ENCODE data around the gene SOST.
A peak's percentile ranks its signal among the peaks of the same experiment; 100 is the strongest.

Gene SOST

DNA sequence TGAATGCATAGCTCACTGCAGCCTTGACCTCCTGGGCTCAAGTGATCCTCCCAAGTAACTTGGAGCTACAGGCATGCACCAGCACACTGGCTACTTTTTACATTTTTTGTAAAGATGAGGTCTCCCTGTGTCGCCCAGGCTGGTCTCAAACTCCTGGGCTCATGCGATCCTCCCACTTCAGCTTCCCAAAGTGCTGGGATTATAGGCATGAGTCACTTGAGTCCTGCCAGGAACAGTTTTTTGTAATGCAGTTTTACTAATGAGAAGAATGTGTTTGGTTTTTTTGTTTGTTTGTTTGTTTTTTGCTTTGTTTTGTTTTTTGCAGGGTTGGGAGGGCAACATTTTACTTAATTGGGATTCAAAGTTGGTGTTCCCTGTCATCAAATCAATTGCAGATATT is 22.2 kb downstream of the SOST start:
- Histone ChIP-seq H3K4me2 (ENCODE audit: low read length) (no peak overlapping the region), H3K36me3 (ENCODE audit: insufficient read depth, low read length) (no peaks in the 10 kb centered on the region), H3K27me3 (ENCODE audit: control insufficient read depth, insufficient read depth, low read length) (no peaks in the 10 kb centered on the region), H3K4me1 (ENCODE audit: control insufficient read depth, insufficient read depth, low read length) (peaks cover 52% of the 10 kb centered on the region), H3K4me3 (ENCODE audit: low read length) (no peak overlapping the region), H3K9ac (ENCODE audit: low read depth, low read length) (no peak overlapping the region), H3K9me3 (replicated peaks; ENCODE audit: low read length) (no peaks in the 10 kb centered on the region)

DNA sequence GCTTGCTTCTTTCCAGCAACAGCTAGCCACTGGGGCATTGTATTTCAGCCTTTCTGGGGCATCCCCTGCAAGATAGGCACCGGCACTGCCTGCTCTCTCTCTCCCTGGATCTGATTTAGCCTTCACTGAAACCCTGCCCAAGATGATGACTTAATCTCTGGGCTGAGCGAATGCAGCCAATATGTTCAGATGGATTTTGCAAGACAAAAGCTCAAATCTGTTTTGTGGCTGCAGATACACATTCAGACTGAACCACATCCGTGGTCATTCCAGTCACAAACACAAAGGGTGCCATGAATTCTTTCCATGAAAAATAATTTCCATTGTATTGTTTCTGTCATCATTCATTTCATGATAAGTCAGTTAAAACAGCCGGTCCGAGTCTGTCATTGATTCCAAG is 24.2 kb downstream of the SOST start:
- H3K4me2 ChIP-seq (ENCODE audit: low read length): peak overlapping the region; percentile 37
- H3K9ac ChIP-seq (ENCODE audit: low read depth, low read length): no peak overlapping the region
- peaks cover 33% of the 10 kb centered on the region for H3K4me1 ChIP-seq (ENCODE audit: control insufficient read depth, insufficient read depth, low read length)
- H3K4me3 ChIP-seq (ENCODE audit: low read length): no peak overlapping the region
- H3K27me3 ChIP-seq (ENCODE audit: control insufficient read depth, insufficient read depth, low read length): no peaks in the 10 kb centered on the region
- no peaks in the 10 kb centered on the region for H3K36me3 ChIP-seq (ENCODE audit: insufficient read depth, low read length)
- H3K9me3 ChIP-seq (replicated peaks; ENCODE audit: low read length): no peaks in the 10 kb centered on the region

DNA sequence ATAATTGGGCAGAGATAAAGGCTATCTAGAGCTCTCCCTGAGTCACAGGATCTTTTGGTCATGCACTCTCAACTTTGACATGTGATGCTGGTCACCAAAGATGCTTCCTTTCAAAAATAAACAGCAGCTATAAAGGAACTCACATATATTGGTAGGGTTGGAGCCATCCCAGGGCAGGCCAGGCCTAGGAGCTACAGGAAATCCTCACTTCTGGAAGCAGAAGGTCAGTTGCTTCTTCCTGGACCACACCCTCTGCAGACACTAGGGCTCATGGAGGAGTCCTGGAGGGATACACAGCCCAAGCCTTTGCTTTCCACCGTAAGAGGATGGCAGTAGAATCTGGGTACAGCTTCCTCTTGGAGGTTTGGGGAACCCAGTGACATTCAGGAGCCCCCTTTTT is 24.6 kb downstream of the SOST start:
- H3K36me3 ChIP-seq (ENCODE audit: insufficient read depth, low read length): no peaks in the 10 kb centered on the region
- no peak overlapping the region for H3K9ac ChIP-seq (ENCODE audit: low read depth, low read length)
- no peak overlapping the region for H3K4me3 ChIP-seq (ENCODE audit: low read length)

DNA sequence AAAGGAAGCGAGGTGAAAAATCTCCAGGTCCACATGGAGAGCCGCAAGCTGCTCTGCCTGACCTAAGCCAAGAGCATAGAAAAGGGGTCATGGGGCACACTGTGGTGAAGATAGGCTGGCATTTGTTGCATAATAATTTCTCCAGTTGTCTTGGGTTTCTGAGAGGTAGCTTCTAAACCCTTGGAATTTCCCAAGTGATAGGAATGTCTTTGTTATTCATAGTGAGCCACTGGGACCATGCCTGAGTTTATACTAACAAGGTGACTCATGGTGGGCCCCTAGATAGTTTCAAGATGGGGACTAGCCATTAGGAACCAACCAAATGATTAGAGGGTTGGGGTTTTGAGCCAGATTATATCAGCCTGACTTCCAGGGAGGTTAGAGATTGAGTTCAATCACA is 25.6 kb downstream of the SOST start:
- Histone ChIP-seq H3K9ac (ENCODE audit: low read depth, low read length) (no peak overlapping the region), H3K27me3 (ENCODE audit: control insufficient read depth, insufficient read depth, low read length) (no peaks in the 10 kb centered on the region), H3K9me3 (replicated peaks; ENCODE audit: low read length) (no peaks in the 10 kb centered on the region), H3K4me1 (ENCODE audit: control insufficient read depth, insufficient read depth, low read length) (peaks cover 32% of the 10 kb centered on the region), H3K4me2 (ENCODE audit: low read length) (peak overlapping the region; percentile 23), H3K36me3 (ENCODE audit: insufficient read depth, low read length) (no peaks in the 10 kb centered on the region), H3K4me3 (ENCODE audit: low read length) (no peak overlapping the region)

More for the DNA sequence above, 24.6 kb downstream of the SOST start:
- peak overlapping the region; percentile 37 for H3K4me2 ChIP-seq (ENCODE audit: low read length)
- H3K9me3 ChIP-seq (replicated peaks; ENCODE audit: low read length): no peaks in the 10 kb centered on the region
- H3K4me1 ChIP-seq (ENCODE audit: control insufficient read depth, insufficient read depth, low read length): peaks cover 32% of the 10 kb centered on the region
- H3K27me3 ChIP-seq (ENCODE audit: control insufficient read depth, insufficient read depth, low read length): no peaks in the 10 kb centered on the region

DNA sequence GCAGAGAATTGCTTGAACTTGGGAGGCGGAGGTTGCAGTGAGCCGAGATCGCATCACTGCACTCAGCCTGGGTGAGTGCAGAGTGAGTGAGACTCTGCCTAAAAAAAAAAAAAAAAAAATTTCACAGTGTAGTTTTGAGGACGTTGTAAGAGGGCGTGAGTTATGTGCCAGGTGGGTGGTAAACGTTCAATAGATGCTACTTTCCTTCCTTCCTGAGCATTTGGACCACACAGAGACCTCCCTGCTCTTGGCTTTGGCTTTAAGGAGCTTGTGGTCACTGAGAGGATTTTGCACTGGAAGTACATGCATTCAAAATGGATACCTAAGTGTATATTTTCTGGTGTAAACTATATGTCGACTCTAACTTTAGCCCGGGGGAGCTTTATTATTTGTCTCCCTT is 30.5 kb downstream of the SOST start:
- Histone ChIP-seq H3K9ac (ENCODE audit: low read depth, low read length) (no peak overlapping the region), H3K4me2 (ENCODE audit: low read length) (no peak overlapping the region), H3K9me3 (replicated peaks; ENCODE audit: low read length) (no peaks in the 10 kb centered on the region), H3K4me1 (ENCODE audit: control insufficient read depth, insufficient read depth, low read length) (peaks cover 21% of the 10 kb centered on the region), H3K4me3 (ENCODE audit: low read length) (no peak overlapping the region), H3K27me3 (ENCODE audit: control insufficient read depth, insufficient read depth, low read length) (peaks cover 5% of the 10 kb centered on the region), H3K36me3 (ENCODE audit: insufficient read depth, low read length) (no peaks in the 10 kb centered on the region)

DNA sequence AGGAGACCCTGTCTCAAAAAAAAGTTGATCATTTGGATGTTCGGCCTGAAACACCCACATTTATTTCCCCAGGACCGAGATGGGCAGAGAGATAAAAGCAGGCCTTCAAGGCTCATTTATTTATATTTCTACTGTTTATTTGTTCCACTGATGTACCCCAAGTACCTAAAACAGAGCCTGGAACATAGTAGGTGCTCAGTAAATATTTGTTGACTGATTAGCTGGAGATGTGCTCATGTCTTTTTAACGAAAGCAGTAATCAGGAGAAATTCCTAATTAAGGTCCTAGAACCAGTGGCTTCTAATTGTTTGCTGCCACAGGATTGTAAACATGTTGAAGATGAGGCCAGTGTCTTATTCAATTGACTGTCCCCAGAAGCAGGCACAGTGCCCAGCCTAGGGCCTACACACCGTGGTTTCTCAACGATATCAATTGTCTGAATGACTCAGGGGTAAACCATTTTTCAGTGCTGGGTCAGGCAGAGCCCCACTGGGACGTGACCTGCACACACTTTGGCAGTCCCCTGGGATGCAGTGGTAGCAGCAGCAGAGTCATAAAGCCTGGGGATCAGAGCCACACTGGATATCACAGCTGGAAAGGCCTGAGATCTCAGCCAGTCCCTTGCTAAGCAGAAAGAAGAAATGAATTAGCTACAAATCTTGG is 34.8 kb downstream of the SOST start:
- peaks cover 34% of the 10 kb centered on the region for H3K4me1 ChIP-seq (ENCODE audit: control insufficient read depth, insufficient read depth, low read length)
- H3K9me3 ChIP-seq (replicated peaks; ENCODE audit: low read length): no peaks in the 10 kb centered on the region
- H3K36me3 ChIP-seq (ENCODE audit: insufficient read depth, low read length): no peaks in the 10 kb centered on the region
- peak overlapping the region; percentile 6 for H3K4me2 ChIP-seq (ENCODE audit: low read length)
- no peak overlapping the region for H3K9ac ChIP-seq (ENCODE audit: low read depth, low read length)
- no peak overlapping the region for H3K4me3 ChIP-seq (ENCODE audit: low read length)
- H3K27me3 ChIP-seq (ENCODE audit: control insufficient read depth, insufficient read depth, low read length): peaks cover 5% of the 10 kb centered on the region

DNA sequence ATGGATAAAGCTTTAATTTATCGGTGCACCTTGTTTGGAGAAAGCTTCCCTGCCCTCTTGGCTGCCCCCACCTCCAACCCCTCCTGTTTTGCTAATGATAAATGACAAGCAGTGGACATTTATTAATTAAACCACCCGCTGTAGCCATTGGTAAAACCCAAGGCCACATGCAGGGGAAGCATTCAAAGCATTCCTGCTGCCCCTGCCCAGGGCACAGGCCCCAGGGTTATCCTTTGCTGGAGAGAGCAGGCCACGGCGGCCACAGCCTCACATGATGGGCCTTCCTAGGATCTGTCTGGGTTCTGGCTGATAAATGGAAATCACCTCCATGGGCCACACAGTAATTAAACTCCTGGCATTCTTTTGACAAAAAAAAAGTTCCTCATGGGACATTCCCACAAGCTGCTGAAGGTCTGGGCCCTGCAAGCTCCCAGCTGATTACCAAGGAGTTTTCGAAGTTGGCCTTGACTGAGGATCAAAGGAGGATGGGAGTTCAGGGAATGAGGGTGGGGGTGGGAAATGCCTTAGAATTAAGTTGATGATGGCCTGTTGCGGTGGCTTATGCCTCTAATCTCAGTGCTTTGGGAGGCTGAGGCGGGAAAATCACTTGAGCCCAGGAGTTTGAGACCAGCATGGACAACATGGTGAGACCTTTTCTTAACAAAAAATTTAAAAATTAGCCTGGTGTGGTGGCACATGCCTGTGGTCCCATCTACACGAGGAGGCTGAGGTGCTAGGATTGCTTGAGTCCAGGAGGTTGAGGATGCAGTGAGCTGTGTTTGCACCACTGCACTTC is 35.5 kb downstream of the SOST start:
- H3K4me1 ChIP-seq (ENCODE audit: control insufficient read depth, insufficient read depth, low read length): peaks cover 34% of the 10 kb centered on the region
- no peak overlapping the region for H3K9ac ChIP-seq (ENCODE audit: low read depth, low read length)
- no peaks in the 10 kb centered on the region for H3K36me3 ChIP-seq (ENCODE audit: insufficient read depth, low read length)
- no peak overlapping the region for H3K4me3 ChIP-seq (ENCODE audit: low read length)
- peaks cover 5% of the 10 kb centered on the region for H3K27me3 ChIP-seq (ENCODE audit: control insufficient read depth, insufficient read depth, low read length)
- no peak overlapping the region for H3K4me2 ChIP-seq (ENCODE audit: low read length)
- H3K9me3 ChIP-seq (replicated peaks; ENCODE audit: low read length): no peaks in the 10 kb centered on the region

DNA sequence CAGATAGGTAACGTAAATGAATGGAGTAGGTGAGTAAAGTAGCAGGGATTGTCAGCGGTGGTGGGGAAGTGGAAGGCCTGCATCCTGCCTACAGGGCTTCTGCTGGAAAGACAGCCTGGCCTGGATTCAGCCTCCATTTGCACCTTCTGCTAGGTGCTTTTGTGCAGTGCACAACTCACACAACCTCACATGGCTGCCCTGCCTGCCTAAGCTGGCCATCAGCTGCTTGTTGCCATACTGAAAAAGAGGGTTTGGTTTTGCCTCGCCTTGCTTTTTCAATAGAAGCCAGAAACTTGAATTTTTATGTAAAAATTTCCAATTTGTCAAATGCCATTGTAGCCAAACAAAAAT is 36.3 kb downstream of the SOST start:
- peaks cover 34% of the 10 kb centered on the region for H3K4me1 ChIP-seq (ENCODE audit: control insufficient read depth, insufficient read depth, low read length)
- H3K27me3 ChIP-seq (ENCODE audit: control insufficient read depth, insufficient read depth, low read length): peaks cover 5% of the 10 kb centered on the region
- H3K9me3 ChIP-seq (replicated peaks; ENCODE audit: low read length): no peaks in the 10 kb centered on the region
- H3K4me2 ChIP-seq (ENCODE audit: low read length): no peak overlapping the region
- no peak overlapping the region for H3K4me3 ChIP-seq (ENCODE audit: low read length)
- no peaks in the 10 kb centered on the region for H3K36me3 ChIP-seq (ENCODE audit: insufficient read depth, low read length)
- no peak overlapping the region for H3K9ac ChIP-seq (ENCODE audit: low read depth, low read length)

DNA sequence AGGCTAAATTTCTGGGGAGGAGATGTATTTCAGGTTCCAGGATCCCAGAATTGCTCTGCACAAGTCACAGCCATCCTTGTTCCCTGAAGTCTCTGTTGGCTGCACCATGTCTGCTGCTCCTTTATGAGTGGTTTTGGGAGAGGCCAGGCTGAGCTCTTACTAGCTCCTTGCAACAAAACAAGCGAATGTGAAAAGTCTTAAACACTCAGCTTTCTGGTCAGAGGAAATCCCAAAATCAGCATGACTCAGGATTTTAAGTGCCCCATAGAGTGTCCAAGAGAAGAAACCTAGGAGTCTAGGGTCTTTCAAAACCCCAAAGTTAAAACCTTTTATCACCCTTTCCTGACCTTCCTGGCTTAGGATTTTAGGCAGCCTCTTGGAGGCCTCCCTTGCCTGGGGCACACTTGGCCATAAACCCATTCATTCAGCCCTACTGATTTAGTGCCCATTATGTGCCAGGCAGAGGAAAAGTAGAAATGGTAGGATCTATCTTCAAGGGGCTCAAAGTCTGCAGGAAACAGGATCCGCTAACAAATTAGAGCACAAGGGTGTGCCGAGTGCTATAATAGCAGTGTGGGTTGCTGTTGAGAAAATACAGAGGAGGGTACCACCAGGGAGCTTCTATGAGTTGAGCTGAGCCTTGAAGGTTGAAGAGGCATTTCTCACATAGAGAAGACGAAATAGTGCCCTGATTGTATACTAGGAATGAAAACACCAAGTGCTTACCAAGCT is 36.9 kb downstream of the SOST start:
- Histone ChIP-seq H3K9ac (ENCODE audit: low read depth, low read length) (no peak overlapping the region), H3K4me1 (ENCODE audit: control insufficient read depth, insufficient read depth, low read length) (peaks cover 34% of the 10 kb centered on the region), H3K4me2 (ENCODE audit: low read length) (no peak overlapping the region), H3K4me3 (ENCODE audit: low read length) (no peak overlapping the region), H3K9me3 (replicated peaks; ENCODE audit: low read length) (no peaks in the 10 kb centered on the region), H3K27me3 (ENCODE audit: control insufficient read depth, insufficient read depth, low read length) (peaks cover 2% of the 10 kb centered on the region), H3K36me3 (ENCODE audit: insufficient read depth, low read length) (no peaks in the 10 kb centered on the region)

DNA sequence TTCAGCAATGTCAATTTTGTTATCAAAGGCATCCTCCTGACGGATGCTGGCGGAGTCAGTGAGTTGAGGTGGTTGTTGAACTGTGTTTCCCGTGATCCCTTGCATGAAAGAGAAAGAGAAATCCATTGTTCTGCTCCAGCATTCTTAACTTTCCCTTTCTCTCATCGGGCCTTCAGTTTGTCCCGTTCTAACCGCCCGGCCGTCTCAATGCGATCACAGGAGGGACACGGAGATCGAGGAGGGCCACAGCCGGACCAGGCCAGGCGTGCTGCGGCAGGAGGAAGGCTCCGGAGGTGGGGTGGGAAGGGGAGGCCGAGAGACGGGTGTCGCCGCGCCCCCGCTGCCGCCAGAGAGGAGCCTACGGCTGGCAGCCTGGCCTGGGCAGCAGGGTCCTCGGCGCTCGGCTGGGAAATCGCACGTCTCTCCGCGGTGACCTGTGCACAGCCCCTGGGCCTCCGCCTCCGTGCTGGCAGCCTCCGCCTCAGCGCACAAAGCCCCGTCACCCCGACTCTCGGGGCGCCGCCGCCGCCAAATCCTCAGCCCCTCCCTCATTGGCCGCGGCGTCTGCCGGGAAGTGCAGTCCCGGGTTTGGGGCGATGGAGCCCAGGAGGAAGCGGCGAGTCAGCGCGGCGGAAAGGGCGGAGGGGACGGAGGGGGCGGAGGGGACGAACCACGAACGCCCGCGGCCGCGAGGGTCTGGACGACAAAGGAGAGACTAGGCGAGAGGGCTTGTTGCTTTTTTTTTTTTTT is 38.1 kb downstream of the SOST start:
- H3K9me3 ChIP-seq (replicated peaks; ENCODE audit: low read length): no peaks in the 10 kb centered on the region
- peaks cover 34% of the 10 kb centered on the region for H3K4me1 ChIP-seq (ENCODE audit: control insufficient read depth, insufficient read depth, low read length)
- H3K4me2 ChIP-seq (ENCODE audit: low read length): peak overlapping the region; percentile 86
- peak overlapping the region; percentile 67 for H3K4me3 ChIP-seq (ENCODE audit: low read length)
- H3K36me3 ChIP-seq (ENCODE audit: insufficient read depth, low read length): no peaks in the 10 kb centered on the region
- peak overlapping the region; percentile 84 for H3K9ac ChIP-seq (ENCODE audit: low read depth, low read length)
- H3K27me3 ChIP-seq (ENCODE audit: control insufficient read depth, insufficient read depth, low read length): no peaks in the 10 kb centered on the region

DNA sequence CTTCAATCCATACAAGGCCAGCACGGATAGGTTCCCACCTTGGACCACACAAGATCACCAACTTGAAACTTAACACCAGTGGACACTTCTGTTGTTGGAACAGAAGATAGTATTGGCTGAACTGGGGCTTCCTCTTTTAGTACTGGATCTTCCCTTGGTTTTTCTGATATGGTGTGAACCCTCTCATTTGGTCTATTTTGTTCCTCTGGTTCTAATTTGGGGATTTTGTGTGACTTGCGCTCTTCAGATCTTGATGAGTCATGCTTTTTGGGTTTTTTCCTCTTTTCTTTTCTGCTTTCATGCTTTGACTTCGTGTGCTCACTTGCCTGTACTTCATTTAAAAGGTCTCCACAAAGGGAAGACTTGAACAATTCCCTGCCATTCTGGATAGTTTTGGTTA is 39.0 kb downstream of the SOST start:
- H3K4me3 ChIP-seq (ENCODE audit: low read length): no peak overlapping the region
- peaks cover 33% of the 10 kb centered on the region for H3K4me1 ChIP-seq (ENCODE audit: control insufficient read depth, insufficient read depth, low read length)
- no peak overlapping the region for H3K9ac ChIP-seq (ENCODE audit: low read depth, low read length)
- no peaks in the 10 kb centered on the region for H3K9me3 ChIP-seq (replicated peaks; ENCODE audit: low read length)
- no peaks in the 10 kb centered on the region for H3K27me3 ChIP-seq (ENCODE audit: control insufficient read depth, insufficient read depth, low read length)
- H3K36me3 ChIP-seq (ENCODE audit: insufficient read depth, low read length): no peaks in the 10 kb centered on the region
- H3K4me2 ChIP-seq (ENCODE audit: low read length): no peak overlapping the region

Data from skeletal muscle satellite cell (primary cell).